Pancreas (tissue), 10 donors: ENCODE measurements around the gene CALCOCO2. TPM values are rescaled to one million over a fixed set of nuclear protein-coding genes. Genes with fewer than 3 reads are reported as not detected.

Source experiments
- ATAC-seq, 4 donors: fragments of 200-7000 bp; cut with Tn5 transposase; one replicate each; pipeline versions ENCODE4 v1.8.0 to v1.9.1; 2020; ENCODE audit warnings: mild to moderate bottlenecking in 4 of 4, moderate library complexity in 4 of 4
- DNase-seq, 6 donors: peaks; one replicate each; pipeline ENCODE4 v3.0.0-alpha.2; 2020
- FAIRE-seq: peaks from 2 replicates; lab custom pipeline; 2012; peaks lifted over from hg19 to GRCh38; lab: Jason Lieb, UNC
- H3K27ac ChIP-seq, 4 donors: fragments of 200-600 bp; sonication (generic); 1 replicate in 3 of 4; 2 replicates in 1 of 4; pipeline versions ENCODE4 v1.5.0 to v1.8.0; 2020
- H3K27me3 ChIP-seq, 4 donors: fragments of 200-600 bp; one replicate each; pipeline ENCODE4 v1.8.0; 2021
- H3K36me3 ChIP-seq, 3 donors: fragments of 200-600 bp; sonication (generic) in 1 of 3; one replicate each; pipeline versions ENCODE4 v1.5.0 to v1.8.0; 2020 to 2021
- H3K4me1 ChIP-seq, 3 donors: fragments of 200-600 bp; one replicate each; pipeline ENCODE4 v1.8.0; 2021
- H3K4me3 ChIP-seq, 4 donors: fragments of 200-600 bp; sonication (generic) in 2 of 4; one replicate each; pipeline versions ENCODE4 v1.5.0 to v1.8.0; 2020 to 2021
- H3K9me3 ChIP-seq, 4 donors: fragments of 200-600 bp; one replicate each; pipeline ENCODE4 v1.8.0; 2021
- CTCF ChIP-seq, 4 donors: fragments of 200-600 bp; sonication (generic) in 3 of 4; IDR thresholded peaks; one replicate each; pipeline versions ENCODE4 v1.5.0 to v1.8.0; 2021; ENCODE audit warnings: antibody characterized with exemption in 4 of 4
- WGBS, 2 donors: extraction: QIAGEN DNeasy Blood & Tissue Kit; methylation state at CpG; one replicate each; pipeline ENCODE4 v1.1.7; 2013; 5-methylcytosine and 5-hydroxymethylcytosine counted together
- intact Hi-C, 3 donors: fragments of 100-400 bp; cut with DNase I; formaldehyde crosslinking; loops; one replicate each; pipeline versions ENCODE4 v1.11.1 to v1.14.2; 2022
- polyA plus RNA-seq, 2 donors: library from polyadenylated mRNA; stranded (reverse); fragments of 200-250 nt; gene quantifications; one replicate each; pipeline ENCODE4 v1.2.3, GENCODE V29; 2013
- total RNA-seq, 6 donors: library from RNA; stranded (reverse); fragmentation: NEBNext Ultra II Directional in 4 of 6; extraction: Animal tissue kit (Norgen Biotek cat#: 25700) in 4 of 6; gene quantifications; one replicate each; pipeline versions ENCODE4 v1.2.1 to v1.2.4, GENCODE V29; 2021 to 2023
- donor health status: healthy with polysubstance abuse.
- donor health status: DM: no; HTN: no; CAD: no; lungs with moderate emphysema.
- donor health status: DM: no; HTN: no; CAD: no.
- donor health status: control.
- donor health status: control.
- donor health status: Bipolar disorder and iron deficiency.
- donor health status: DM: yes; HTN: yes; CAD: no.
- donor health status: DM: no; HTN: no; CAD: no.
- donor health status: DM: no; HTN: no; CAD: no.
- donor health status: DM: yes; HTN: yes; CAD: no.

Gene CALCOCO2
- total and polyA plus RNA-seq, 8 donors, result 31.2 to 66.0 (median 57.4) TPM

DNA sequence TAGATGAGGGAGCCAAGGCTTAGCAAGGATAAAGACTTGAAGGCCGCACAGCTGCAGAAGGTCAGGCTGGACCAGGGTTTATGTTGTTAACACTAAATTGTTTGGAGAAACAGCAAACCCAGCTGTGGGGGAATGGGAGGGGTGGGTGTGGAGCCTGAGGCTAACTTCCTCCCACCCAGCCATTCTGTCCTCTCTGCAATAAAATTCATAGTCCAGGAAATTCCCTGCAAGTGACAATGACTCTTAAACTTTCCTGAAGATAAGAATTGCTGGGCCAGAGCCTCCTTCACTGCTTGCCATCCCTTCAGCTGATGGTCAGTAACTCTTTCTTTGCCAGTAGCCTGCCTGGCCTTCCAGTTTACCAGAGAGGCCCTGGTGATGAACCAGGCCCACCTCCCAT lies 42.4 kb downstream of the CALCOCO2 start:
- WGBS, 2 donors, result 66 to 71% methylated on average over 1 of the region's 1 CpG
- intact Hi-C loops, result loop anchor here in 1 of 3 donors (10.0 kb wide), 1 partner anchor 198 kb away; no protein-coding TSS in a partner anchor
- ATAC-seq, result no peak

DNA sequence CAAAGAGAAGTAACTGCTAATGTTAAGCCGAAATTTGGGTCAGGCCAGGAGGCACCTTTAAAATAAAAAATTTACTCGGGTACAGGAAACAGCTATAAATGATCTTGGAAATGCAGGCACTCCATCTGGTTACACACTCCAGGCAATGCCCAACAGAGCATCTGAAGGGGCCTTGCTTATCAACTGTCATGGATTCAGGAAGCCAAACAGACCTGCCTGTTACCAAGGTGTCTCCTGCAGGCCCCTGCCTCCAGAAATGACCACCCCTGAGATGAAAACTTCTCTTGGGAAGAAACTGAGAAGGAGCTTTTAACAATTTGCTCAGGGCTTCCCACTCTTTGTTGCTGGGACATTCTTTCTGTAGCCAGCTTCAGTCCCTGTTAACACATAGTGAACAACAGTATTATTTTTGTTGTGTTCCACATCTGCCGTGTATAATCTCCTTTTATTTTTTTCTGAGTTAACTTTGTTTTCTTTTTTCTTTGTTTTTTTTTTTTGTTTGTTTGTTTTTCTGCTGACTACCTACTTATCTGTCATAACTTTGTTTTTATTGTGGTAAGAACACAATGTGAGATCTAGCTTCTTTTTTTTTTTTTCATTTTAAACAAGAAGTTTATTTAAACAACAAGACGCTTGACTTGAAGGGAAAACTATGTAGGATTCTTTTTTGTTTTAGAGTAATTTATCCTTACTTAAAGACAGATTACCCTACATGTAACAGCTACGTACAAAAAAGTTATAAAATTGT lies 43.0 kb downstream of the CALCOCO2 start:
- no peak for ATAC-seq
- H3K4me3 ChIP-seq, result no peak overlapping the region
- no peaks in the 10 kb centered on the region for H3K27me3 ChIP-seq
- no peaks in the 10 kb centered on the region for H3K36me3 ChIP-seq
- no peak for FAIRE-seq
- intact Hi-C loops, result loop anchor here in 1 of 3 donors (10.0 kb wide), 1 partner anchor 199 kb away; no protein-coding TSS in a partner anchor
- no peak for TF ChIP-seq CTCF (IDR thresholded peaks at IDR 0.05)
- DNase-seq, result no peak
- no peak overlapping the region for H3K27ac ChIP-seq
- no peaks in the 10 kb centered on the region for H3K9me3 ChIP-seq
- 61 to 73% methylated on average over 5 of the region's 5 CpGs for WGBS, 2 donors
- H3K4me1 ChIP-seq, result peaks cover 4 to 13% (median 11%) of the 10 kb centered on the region in 3 donors

More for the DNA sequence above, 42.4 kb downstream of the CALCOCO2 start:
- no peak for DNase-seq
- Histone ChIP-seq H3K4me3 (no peak overlapping the region), H3K9me3 (no peaks in the 10 kb centered on the region), H3K27me3 (no peaks in the 10 kb centered on the region), H3K4me1 (peaks cover 4 to 13% (median 11%) of the 10 kb centered on the region in 3 donors), H3K27ac (no peak overlapping the region), H3K36me3 (no peaks in the 10 kb centered on the region)
- FAIRE-seq, result no peak
- no peak for TF ChIP-seq CTCF (IDR thresholded peaks at IDR 0.05)

GRCh38 chr17:48878920-48879898 lies 48.4 kb downstream of the CALCOCO2 start:
- no peak for FAIRE-seq
- intact Hi-C loops, result loop anchor here in 2 of 3 donors (5.0 to 10.0 kb wide), 4 partner anchors 62 to 204 kb away; partner anchors contain the start of gene TTLL6 (in 1 of the 2)
- 16% methylated on average over 12 of the region's 12 CpGs for WGBS, 2 donors

DNA sequence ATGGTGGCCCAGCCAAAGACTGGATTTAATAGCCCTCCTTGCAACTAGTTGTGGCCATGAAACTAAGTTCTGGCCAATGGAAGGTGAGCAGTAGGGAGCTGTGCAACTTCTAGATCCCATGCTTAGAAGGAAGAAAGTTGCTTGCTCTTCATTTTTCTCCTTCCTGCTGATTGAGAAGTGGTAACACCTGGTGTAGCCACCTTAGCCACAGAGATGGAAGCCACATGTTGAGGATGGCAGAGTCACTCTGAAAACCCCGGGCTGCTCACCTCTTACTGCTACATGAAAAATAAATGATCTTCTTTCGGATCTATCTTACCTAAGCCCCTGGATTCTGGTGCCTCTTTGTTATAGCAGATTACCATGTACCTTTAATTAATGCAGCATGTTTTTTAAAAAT lies 51.4 kb downstream of the CALCOCO2 start:
- no peaks in the 10 kb centered on the region for H3K27me3 ChIP-seq
- H3K9me3 ChIP-seq, result no peaks in the 10 kb centered on the region
- H3K27ac ChIP-seq, result no peak overlapping the region
- H3K36me3 ChIP-seq, result no peaks in the 10 kb centered on the region
- ATAC-seq (no peak), FAIRE-seq (no peak), DNase-seq (no peak)
- H3K4me1 ChIP-seq, result no peaks in the 10 kb centered on the region
- no peak overlapping the region for H3K4me3 ChIP-seq
- TF ChIP-seq CTCF (IDR thresholded peaks at IDR 0.05), result no peak
- intact Hi-C loops, result loop anchor here in 2 of 3 donors (5.0 to 10.0 kb wide), 2 partner anchors 157 to 205 kb away; partner anchors contain the start of genes HOXB13 (in 2 of the 2), PRAC1 (in 2 of the 2) and PRAC2 (in 2 of the 2)
- WGBS, 2 donors, result 78 to 94% methylated on average over 2 of the region's 2 CpGs

More at GRCh38 chr17:48878920-48879898, 48.4 kb downstream of the CALCOCO2 start:
- TF ChIP-seq CTCF (IDR thresholded peaks at IDR 0.05), result peak; percentile 84 to 90 (median 88)
- H3K27me3 ChIP-seq, result no peaks in the 10 kb centered on the region
- DNase-seq, result peak in 1 of 6 donors; percentile 63
- H3K36me3 ChIP-seq, result no peaks in the 10 kb centered on the region
- peak; percentile 79 to 99 (median 95) for ATAC-seq
- H3K9me3 ChIP-seq, result no peaks in the 10 kb centered on the region
- H3K27ac ChIP-seq, result no peak overlapping the region
- H3K4me3 ChIP-seq, result no peak overlapping the region
- no peaks in the 10 kb centered on the region for H3K4me1 ChIP-seq
